H1 (cell line): ENCODE data around the gene GREB1. TPM values are rescaled to one million over a fixed set of nuclear protein-coding genes. Genes with fewer than 3 reads are reported as not detected.

Experiments used
- CTCF ChIA-PET: fragments of 300-600 bp; sonication (Branson Sonifier 250); formaldehyde crosslinking; loops from one replicate; lab custom pipeline; 2021; ENCODE audit not compliant: partially characterized antibody; lab: Charles Lee
- POLR2A ChIA-PET: fragments of 300-600 bp; sonication (Branson Sonifier 250); formaldehyde crosslinking; loops from one replicate; lab custom pipeline; 2021; ENCODE audit warnings: inconsistent platforms; ENCODE audit not compliant: partially characterized antibody; lab: Charles Lee
- DNase-seq, 2 experiments: peaks; one replicate each; pipeline versions ENCODE4 v3.0.0 to v3.0.0-alpha.2; 2010 to 2022; ENCODE audit warnings: low spot score in 2 of 2, low read depth in 1 of 2, mixed read lengths in 1 of 2
- FAIRE-seq: peaks from 2 replicates; lab custom pipeline; 2011; peaks lifted over from hg19 to GRCh38; lab: Jason Lieb, UNC
- H2AFZ ChIP-seq: 2 replicates; pipeline ENCODE4 v1.8.1; 2012; ENCODE audit warnings: low read length, inconsistent platforms
- H2AK5ac ChIP-seq: 2 replicates; pipeline ENCODE4 v1.6.1; 2013; ENCODE audit warnings: low read depth, low read length
- H2BK120ac ChIP-seq: replicated peaks from 2 replicates; pipeline ENCODE3; 2013; ENCODE audit warnings: low read depth, low read length, inconsistent platforms
- H2BK12ac ChIP-seq: 2 replicates; pipeline ENCODE4 v1.6.1; 2013; ENCODE audit warnings: low read depth, low read length
- H2BK15ac ChIP-seq: 2 replicates; pipeline ENCODE4 v1.6.1; 2013; ENCODE audit warnings: low read length
- H2BK20ac ChIP-seq: 2 replicates; pipeline ENCODE4 v1.6.1; 2013; ENCODE audit warnings: low read length
- H2BK5ac ChIP-seq: 2 replicates; pipeline ENCODE4 v1.6.1; 2013; ENCODE audit warnings: low read depth, low read length
- H3K14ac ChIP-seq: 2 replicates; pipeline ENCODE4 v1.6.1; 2013; ENCODE audit warnings: inconsistent platforms; ENCODE audit not compliant: insufficient read length
- H3K18ac ChIP-seq: 2 replicates; pipeline ENCODE4 v1.6.1; 2013; ENCODE audit warnings: low read length; ENCODE audit errors: extremely low read depth
- H3K23ac ChIP-seq: 2 replicates; pipeline ENCODE4 v1.6.1; 2013; ENCODE audit warnings: inconsistent platforms; ENCODE audit not compliant: insufficient read length
- H3K23me2 ChIP-seq: 2 replicates; pipeline ENCODE4 v1.6.1; 2013; ENCODE audit warnings: low read depth, low read length
- H3K27ac ChIP-seq: 2 replicates; pipeline ENCODE4 v1.6.1; 2011; ENCODE audit warnings: low read depth, low read length, inconsistent platforms
- H3K27me3 ChIP-seq, 4 experiments: replicated peaks in 1 of 4; 1 replicate in 1 of 4; 2 replicates in 3 of 4; pipeline versions ENCODE4 v1.6.1 to v1.8.1; 2011 to 2013; ENCODE audit warnings: low read length in 3 of 4, mild to moderate bottlenecking in 3 of 4, inconsistent platforms in 2 of 4, mixed read lengths in 2 of 4, moderate library complexity in 1 of 4; ENCODE audit not compliant: control insufficient read depth in 3 of 4, insufficient read depth in 3 of 4; ENCODE audit errors: extremely low read depth in 1 of 4
- H3K36me3 ChIP-seq, 4 experiments: 2 replicates each; pipeline versions ENCODE4 v1.6.1 to v1.8.1; 2011 to 2013; ENCODE audit warnings: mild to moderate bottlenecking in 4 of 4, low read length in 3 of 4, moderate library complexity in 2 of 4, control low read depth in 1 of 4, inconsistent platforms in 1 of 4; ENCODE audit not compliant: insufficient read depth in 4 of 4, control insufficient read depth in 2 of 4
- H3K4ac ChIP-seq: replicated peaks from 2 replicates; pipeline ENCODE3; 2013; ENCODE audit warnings: low read length, low read depth, mixed read lengths, inconsistent platforms; ENCODE audit not compliant: insufficient read length
- H3K4me1 ChIP-seq, 4 experiments: replicated peaks in 1 of 4; 1 replicate in 1 of 4; 2 replicates in 3 of 4; pipeline versions ENCODE4 v1.6.1 to v1.8.1; 2011 to 2013; ENCODE audit warnings: low read length in 3 of 4, inconsistent platforms in 2 of 4, mixed read lengths in 1 of 4; ENCODE audit not compliant: insufficient read depth in 4 of 4, control insufficient read depth in 3 of 4
- H3K4me2 ChIP-seq, 2 experiments: 2 replicates each; pipeline versions ENCODE4 v1.6.1 to v1.8.1; 2011 to 2013; ENCODE audit warnings: low read depth in 2 of 2, low read length in 2 of 2, control low read depth in 1 of 2, inconsistent platforms in 1 of 2, mild to moderate bottlenecking in 1 of 2; ENCODE audit not compliant: insufficient read depth in 1 of 2
- H3K4me3 ChIP-seq, 4 experiments: fragments of 200-600, 300-600 bp in 1 of 4; sonication (generic), shearing (Covaris generic), sonication (Bioruptor Twin) in 1 of 4; 2 replicates each; pipeline versions ENCODE4 v1.5.1 to v1.8.1; 2011 to 2016; ENCODE audit warnings: low read length in 4 of 4, low read depth in 3 of 4, control low read depth in 2 of 4, inconsistent platforms in 2 of 4, mild to moderate bottlenecking in 2 of 4, mixed read lengths in 1 of 4, moderate library complexity in 1 of 4; ENCODE audit not compliant: insufficient read depth in 2 of 4; ENCODE audit errors: extremely low read depth in 1 of 4
- H3K56ac ChIP-seq: replicated peaks from 2 replicates; pipeline ENCODE3; 2013; ENCODE audit warnings: low read depth, mild to moderate bottlenecking, mixed read lengths, low read length, inconsistent platforms; ENCODE audit not compliant: insufficient read length
- H3K79me1 ChIP-seq: 2 replicates; pipeline ENCODE4 v1.6.1; 2013; ENCODE audit warnings: low read depth, low read length, control low read depth
- H3K79me2 ChIP-seq, 2 experiments: 2 replicates each; pipeline versions ENCODE4 v1.6.1 to v1.8.1; 2012 to 2013; ENCODE audit warnings: low read length in 2 of 2, mild to moderate bottlenecking in 2 of 2, inconsistent platforms in 1 of 2; ENCODE audit not compliant: insufficient read depth in 2 of 2, control insufficient read depth in 1 of 2
- H3K9ac ChIP-seq, 4 experiments: replicated peaks in 1 of 4; 1 replicate in 1 of 4; 2 replicates in 3 of 4; pipeline versions ENCODE4 v1.6.1 to v1.8.1; 2011 to 2013; ENCODE audit warnings: low read depth in 3 of 4, low read length in 3 of 4, control low read depth in 2 of 4, mild to moderate bottlenecking in 2 of 4, moderate library complexity in 2 of 4, inconsistent platforms in 1 of 4; ENCODE audit errors: extremely low read depth in 1 of 4
- H3K9me3 ChIP-seq, 2 experiments: 2 replicates each; pipeline versions ENCODE4 v1.6.1 to v1.8.1; 2012 to 2013; ENCODE audit warnings: mild to moderate bottlenecking in 2 of 2, moderate library complexity in 2 of 2, control low read depth in 1 of 2, inconsistent platforms in 1 of 2, low read depth in 1 of 2, low read length in 1 of 2, mixed read lengths in 1 of 2; ENCODE audit not compliant: insufficient read depth in 2 of 2
- H4K20me1 ChIP-seq, 2 experiments: replicated peaks in 1 of 2; 2 replicates each; pipeline versions ENCODE3 to v1.8.1; 2011 to 2013; ENCODE audit warnings: inconsistent platforms in 2 of 2, low read length in 2 of 2, mild to moderate bottlenecking in 1 of 2; ENCODE audit not compliant: insufficient read depth in 2 of 2, control insufficient read depth in 1 of 2
- H4K5ac ChIP-seq: 2 replicates; pipeline ENCODE4 v1.6.1; 2013; ENCODE audit warnings: low read length, low read depth, mixed read lengths, inconsistent platforms; ENCODE audit not compliant: insufficient read length
- H4K8ac ChIP-seq: 2 replicates; pipeline ENCODE4 v1.8.0; 2013; ENCODE audit warnings: mild to moderate bottlenecking, moderate library complexity, low read length, inconsistent platforms; ENCODE audit not compliant: insufficient read depth; ENCODE audit errors: extremely low read depth
- H4K91ac ChIP-seq: replicated peaks from 2 replicates; pipeline ENCODE3; 2013; ENCODE audit warnings: low read length, mixed read lengths, inconsistent platforms; ENCODE audit not compliant: insufficient read length
- ATF3 ChIP-seq: IDR thresholded peaks from 2 replicates; pipeline ENCODE4 v1.6.1; 2011; ENCODE audit warnings: low read depth, mild to moderate bottlenecking, low read length; ENCODE audit not compliant: insufficient read depth
- HDAC2 ChIP-seq, 2 experiments: fragments of 300-600 bp in 1 of 2; sonication (generic) in 1 of 2; IDR thresholded peaks; 2 replicates each; pipeline ENCODE4 v1.6.1; 2011 to 2012; ENCODE audit warnings: low read depth in 2 of 2, low read length in 2 of 2, mild to moderate bottlenecking in 2 of 2, moderate library complexity in 2 of 2, borderline replicate concordance in 1 of 2, inconsistent platforms in 1 of 2
- KDM5A ChIP-seq: fragments of 200-600 bp; IDR thresholded peaks from 2 replicates; pipeline ENCODE4 v1.7.1; 2012; ENCODE audit warnings: mild to moderate bottlenecking, low read length, inconsistent platforms, mixed read lengths
- POU5F1 ChIP-seq: IDR thresholded peaks from 2 replicates; pipeline ENCODE4 v1.6.1; 2011; ENCODE audit warnings: low read depth, mild to moderate bottlenecking, low read length, moderate library complexity
- SIN3A ChIP-seq, 2 experiments: IDR thresholded peaks in 1 of 2; conservative IDR thresholded peaks in 1 of 2; 2 replicates each; pipeline ENCODE4 v1.6.1; 2011 to 2012; ENCODE audit warnings: low read length in 2 of 2, improper control_type of control experiment in 1 of 2, low read depth in 1 of 2, mild to moderate bottlenecking in 1 of 2
- SIRT6 ChIP-seq: IDR thresholded peaks from one replicate; pipeline ENCODE4 v1.7.1; 2012; ENCODE audit warnings: low read length, inconsistent platforms
- SP4 ChIP-seq: IDR thresholded peaks from 2 replicates; pipeline ENCODE4 v1.6.1; 2012; ENCODE audit warnings: low read length, inconsistent platforms
- SRF ChIP-seq: IDR thresholded peaks from 2 replicates; pipeline ENCODE4 v1.6.1; 2011; ENCODE audit warnings: mild to moderate bottlenecking, low read depth, low read length, moderate library complexity
- WGBS, 2 experiments: shearing (Covaris generic) in 1 of 2; methylation state at CpG; one replicate each; pipeline versions ENCODE4 v1.1.6 to v1.1.7; 2013 to 2015; ENCODE audit warnings: low lambda C conversion rate in 2 of 2, mixed read lengths in 2 of 2, inconsistent platforms in 1 of 2, low coverage in 1 of 2, missing lambda C conversion rate in 1 of 2; ENCODE audit not compliant: insufficient replicate concordance in 2 of 2, insufficient coverage in 1 of 2, insufficient read length in 1 of 2; ENCODE audit errors: extremely low coverage in 1 of 2, missing lambda C conversion rate in 1 of 2; 5-methylcytosine and 5-hydroxymethylcytosine counted together
- polyA plus RNA-seq, 7 experiments: library from polyadenylated mRNA; depleted of rRNA in 3 of 7; stranded (reverse) in 5 of 7; unstranded in 2 of 7; fragments of >200 nt in 5 of 7; fragments of 200-250 nt in 2 of 7; gene quantifications; 1 replicate in 5 of 7; 2 replicates in 1 of 7; 4 replicates in 1 of 7; pipeline versions ENCODE4 v1.2.1 to v1.2.3, GENCODE V29; 2011 to 2013; ENCODE audit warnings: missing spikeins in 2 of 7, mixed read lengths in 2 of 7
- total RNA-seq: library from RNA; stranded (reverse); fragmentation: NEBNext Ultra II Directional; extraction: Animal tissue kit (Norgen Biotek cat#: 25700); gene quantifications from 2 replicates; pipeline ENCODE4 v1.2.1, GENCODE V29; 2021

The GREB1 gene
- total and polyA plus RNA-seq, 2 of the 8 experiments (the other 6 are each of a cell fraction or from before 2014, with no cell fraction given): 7.9 to 43.4 TPM

- H2BK120ac ChIP-seq: no peak overlapping the region
- no peak overlapping the region for H3K56ac ChIP-seq
- H4K20me1 ChIP-seq: peaks cover 1 to 6% of the 10 kb centered on the region in 2 experiments
- H3K79me2 ChIP-seq: peaks cover 6 to 70% of the 10 kb centered on the region in 2 experiments
- peaks cover 0 to 6% (median 0%) of the 10 kb centered on the region in 4 experiments; a peak in 1 of 7 replicates for H3K4me1 ChIP-seq
- no peak overlapping the region for H2AK5ac ChIP-seq
- H3K23ac ChIP-seq: no peak overlapping the region
- H2BK15ac ChIP-seq: no peak overlapping the region
- no peak overlapping the region for H2BK20ac ChIP-seq
- no peak overlapping the region for H4K91ac ChIP-seq
- H3K36me3 ChIP-seq: no peaks in the 10 kb centered on the region
- no peak overlapping the region for H2BK5ac ChIP-seq
- no peak overlapping the region for H3K4me3 ChIP-seq
- no peak overlapping the region for H3K18ac ChIP-seq
- no peak overlapping the region for H3K14ac ChIP-seq
- no peak for FAIRE-seq
- no peak for DNase-seq
- H3K79me1 ChIP-seq: peaks cover 10% of the 10 kb centered on the region
- no peak overlapping the region for H3K4ac ChIP-seq
- no peak overlapping the region for H4K5ac ChIP-seq
- H2BK12ac ChIP-seq: no peak overlapping the region
- H2AFZ ChIP-seq: no peak overlapping the region
- H3K4me2 ChIP-seq: no peak overlapping the region
- H3K23me2 ChIP-seq: no peaks in the 10 kb centered on the region
- H3K9me3 ChIP-seq: 0 out of 4 replicates have a peak, but pooled peaks cover 0 to 2% of the 10 kb centered on the region in 2 experiments
- H3K27ac ChIP-seq: no peak overlapping the region
- ChIA-PET CTCF (interaction anchor here (1.2 to 20.6 kb wide), 2 partner anchors 45 to 90 kb away, joined by 3 to 558 read pairs; no protein-coding TSS in a partner anchor), POLR2A (no interaction called here)
- no peak overlapping the region for H3K9ac ChIP-seq
- 93% methylated on average over 5 of the region's 5 CpGs; no CpG with 5 or more reads in 1 of the 2 experiments for WGBS, 2 experiments
- no peak overlapping the region for H4K8ac ChIP-seq
- no peaks in the 10 kb centered on the region for H3K27me3 ChIP-seq
- TF ChIP-seq SIN3A (conservative IDR thresholded peaks at IDR 0.05 in 1 of 2, IDR thresholded peaks at IDR 0.05 in 1 of 2; ENCODE audit: low read depth in 1 of 2, low read length in 2 of 2) (no peak), SP4 (no peak), SIRT6 (no peak), KDM5A (no peak), ATF3 (no peak), POU5F1 (no peak), HDAC2 (IDR thresholded peaks at IDR 0.05; ENCODE audit: borderline replicate concordance in 1 of 2, low read depth in 2 of 2, low read length in 2 of 2) (no peak), SRF (no peak)
Observed at GRCh38 chr2:11490194-11490593, 43.7 kb upstream of the GREB1 start.
